DMS153 (cell line): ENCODE measurements around the gene ICAM2.
A peak's percentile ranks its signal among the peaks of the same experiment; 100 is the strongest.
"Not testable (repeated sequence)": the region's sequence is repeated elsewhere in the genome, so short reads cannot be mapped to it uniquely, and the experiment has no call there.

Source experiments
- DNase-seq: peaks from one replicate; lab custom pipeline; 2025; lab: John Stamatoyannopoulos, UW

Gene ICAM2

DNA sequence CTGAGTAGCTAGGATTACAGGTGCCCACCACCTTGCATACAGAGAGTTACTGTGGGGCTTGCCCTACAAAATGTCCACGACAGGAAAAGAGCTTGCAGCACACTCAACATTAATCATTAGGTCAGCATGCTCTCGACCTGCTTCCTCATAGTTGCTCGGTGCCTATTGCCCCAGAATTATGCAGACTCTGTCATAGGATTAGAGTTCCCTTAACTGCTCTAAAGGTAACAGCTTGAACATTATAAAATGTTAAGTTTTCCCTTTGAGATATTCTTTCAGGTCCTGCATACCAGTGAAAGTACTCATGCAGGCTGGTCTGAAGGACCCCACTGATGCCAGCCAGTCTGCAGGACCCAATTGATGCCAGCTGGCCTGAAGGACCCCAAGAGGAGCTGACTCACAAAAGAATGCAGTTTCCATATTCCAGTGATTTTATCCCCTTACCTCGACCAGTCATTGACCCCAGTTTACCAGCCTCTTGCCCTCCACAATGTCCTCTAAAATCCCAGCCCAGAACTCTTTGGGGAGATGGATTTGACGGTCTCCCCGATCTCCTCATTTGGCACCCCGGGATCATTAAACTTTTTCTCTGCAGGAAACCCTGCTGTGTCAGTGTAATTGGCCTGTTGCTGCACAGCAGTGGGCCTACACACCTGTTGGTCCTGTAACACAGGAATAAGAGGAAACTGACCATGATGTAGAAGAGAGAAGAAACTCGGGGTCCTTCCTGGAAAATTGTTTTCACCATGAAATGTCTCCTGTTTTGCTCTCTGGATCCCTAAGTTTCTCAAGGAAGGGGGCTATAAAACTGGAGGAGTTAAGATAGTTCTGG, 10.6 kb downstream of the ICAM2 start:
- no peak for DNase-seq

DNA sequence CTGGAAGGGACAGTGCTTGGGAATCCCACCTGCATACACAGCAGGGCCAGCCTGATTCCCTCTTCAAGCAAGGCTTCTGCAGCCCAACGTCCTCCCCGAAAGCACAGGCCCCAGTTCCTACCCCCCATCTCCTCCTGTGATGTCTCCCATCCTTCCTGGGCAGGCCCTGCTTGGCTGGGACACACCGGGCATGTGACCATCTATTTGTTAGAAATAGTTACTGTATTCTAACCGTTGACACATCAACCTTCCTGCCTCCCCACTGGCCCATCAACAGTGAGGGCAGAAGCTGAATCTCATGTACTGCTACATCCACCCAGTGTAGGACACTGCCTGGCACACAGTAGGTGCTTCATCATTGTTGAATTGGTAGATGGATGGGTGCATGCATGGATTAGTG, 11.6 kb downstream of the ICAM2 start:
- no peak for DNase-seq

DNA sequence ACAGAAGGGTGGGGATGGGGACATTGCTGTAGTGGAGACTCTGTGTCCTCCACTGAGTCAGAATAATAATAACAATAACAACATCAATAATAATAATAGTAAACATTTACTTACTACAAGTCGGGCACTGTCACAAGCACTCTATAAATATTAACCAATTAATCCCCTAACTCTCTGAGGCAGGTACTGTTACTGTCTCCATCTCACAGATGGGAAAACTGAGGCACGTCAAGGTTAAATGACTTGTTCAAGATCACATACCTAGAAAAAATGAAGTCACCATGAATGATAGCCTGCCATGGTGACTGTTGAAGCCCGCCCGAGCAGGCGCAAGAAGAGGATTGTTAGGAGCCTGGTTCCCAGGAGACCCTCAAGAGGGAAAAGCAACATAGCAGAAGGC, 12.1 kb downstream of the ICAM2 start:
- no peak for DNase-seq

DNA sequence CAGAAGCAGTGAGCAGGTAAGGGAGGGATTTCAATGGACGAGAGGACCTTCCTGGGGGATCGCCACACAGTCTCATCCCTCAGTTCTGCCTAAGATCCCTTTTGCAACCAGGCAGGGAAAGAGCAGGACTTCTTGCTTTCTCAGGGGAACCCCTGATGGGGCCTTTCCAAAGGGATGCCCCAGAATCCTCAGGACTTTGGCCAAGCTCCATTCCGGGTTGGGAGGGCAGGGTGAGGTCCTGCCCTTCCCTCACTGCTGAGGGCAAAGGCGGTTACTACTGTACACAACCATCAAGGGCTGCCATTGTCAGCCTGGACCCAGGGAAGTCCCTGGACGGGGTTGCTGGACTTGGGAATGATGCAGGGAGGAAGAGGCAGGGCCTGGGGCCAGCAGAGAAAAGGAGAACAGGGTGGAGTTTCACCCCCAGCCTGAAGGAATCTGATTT, 12.6 kb downstream of the ICAM2 start:
- DNase-seq = no peak

GRCh38 chr17:64007089-64007837, 13.2 kb downstream of the ICAM2 start:
- DNase-seq = not testable (repeated sequence)

- no peak for DNase-seq
These were observed 13.9 kb downstream of the ICAM2 start for GRCh38 chr17:64006361-64007088.

GRCh38 chr17:64005734-64006167, 14.7 kb downstream of the ICAM2 start:
- DNase-seq = peak; percentile 81

DNA sequence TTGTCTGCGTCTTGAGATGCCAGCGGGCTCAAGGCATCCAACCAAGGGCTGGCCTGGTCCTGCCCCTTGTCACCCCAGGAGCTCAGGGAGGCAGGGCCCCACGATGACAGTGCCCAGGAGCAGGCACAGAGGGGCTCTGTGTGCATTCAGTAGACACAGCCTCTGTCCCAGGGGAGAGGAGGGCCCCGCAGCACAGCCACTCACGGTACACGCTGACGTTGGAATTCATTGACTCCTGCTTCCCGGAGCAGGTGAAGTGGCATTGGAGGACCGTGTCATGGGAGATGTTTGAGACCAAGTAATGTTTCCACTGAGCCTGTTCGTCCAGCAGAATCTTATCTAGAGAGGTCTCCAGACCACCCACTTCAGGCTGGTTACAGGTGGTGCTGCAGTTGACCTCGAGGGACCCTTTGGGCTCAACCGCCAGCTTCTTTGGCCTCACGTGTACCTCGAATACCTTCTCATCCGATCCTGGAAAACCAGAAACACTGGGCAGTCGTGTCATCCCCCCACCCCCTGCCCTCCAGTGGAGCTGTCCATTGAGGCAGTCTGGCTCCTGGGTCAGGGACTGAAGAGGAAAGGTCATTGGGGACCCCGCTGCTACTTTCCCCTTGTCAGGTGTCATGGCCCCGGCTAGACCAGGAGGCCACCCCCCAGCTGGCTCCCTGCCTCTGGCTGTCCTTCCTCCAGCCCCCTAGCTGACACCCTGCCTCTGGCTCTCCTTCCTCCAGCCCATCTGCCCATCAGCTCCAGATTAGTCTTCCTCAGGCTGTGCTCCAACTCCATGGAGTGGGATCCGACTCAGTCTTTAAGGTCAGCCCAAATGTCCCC, 15.3 kb downstream of the ICAM2 start:
- DNase-seq = peak; percentile 21

GRCh38 chr17:64004218-64004770, 16.1 kb downstream of the ICAM2 start:
- no peak for DNase-seq

DNA sequence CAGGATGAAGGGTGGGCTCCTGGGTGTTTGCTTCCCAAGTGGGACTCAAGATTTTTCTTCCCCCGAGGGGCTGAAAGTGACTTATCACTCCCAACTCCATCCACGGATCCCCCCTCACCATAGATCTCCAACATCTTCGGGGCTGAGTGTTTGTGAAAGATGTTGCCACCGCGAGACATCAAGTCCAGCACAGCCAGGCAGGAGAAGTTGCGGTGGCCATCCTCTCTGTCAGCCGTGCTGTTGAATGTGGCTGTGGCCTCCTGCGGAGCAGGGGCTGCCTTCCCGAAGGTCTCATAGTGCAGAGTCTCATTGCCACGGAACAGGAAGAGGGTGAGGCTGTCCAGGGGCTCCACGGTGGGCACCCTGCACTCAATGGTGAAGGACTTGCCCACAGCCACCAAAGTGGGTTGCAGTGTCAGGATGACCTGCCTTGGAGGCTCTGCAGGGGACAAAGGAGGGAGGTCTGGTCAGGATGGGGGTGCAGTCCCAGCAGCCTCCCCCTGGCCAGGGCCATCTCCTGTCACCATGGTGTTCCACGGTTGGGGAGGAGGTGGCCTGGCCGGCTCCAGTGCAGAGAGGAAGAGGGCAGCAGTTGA, 16.8 kb downstream of the ICAM2 start:
- no peak for DNase-seq

DNA sequence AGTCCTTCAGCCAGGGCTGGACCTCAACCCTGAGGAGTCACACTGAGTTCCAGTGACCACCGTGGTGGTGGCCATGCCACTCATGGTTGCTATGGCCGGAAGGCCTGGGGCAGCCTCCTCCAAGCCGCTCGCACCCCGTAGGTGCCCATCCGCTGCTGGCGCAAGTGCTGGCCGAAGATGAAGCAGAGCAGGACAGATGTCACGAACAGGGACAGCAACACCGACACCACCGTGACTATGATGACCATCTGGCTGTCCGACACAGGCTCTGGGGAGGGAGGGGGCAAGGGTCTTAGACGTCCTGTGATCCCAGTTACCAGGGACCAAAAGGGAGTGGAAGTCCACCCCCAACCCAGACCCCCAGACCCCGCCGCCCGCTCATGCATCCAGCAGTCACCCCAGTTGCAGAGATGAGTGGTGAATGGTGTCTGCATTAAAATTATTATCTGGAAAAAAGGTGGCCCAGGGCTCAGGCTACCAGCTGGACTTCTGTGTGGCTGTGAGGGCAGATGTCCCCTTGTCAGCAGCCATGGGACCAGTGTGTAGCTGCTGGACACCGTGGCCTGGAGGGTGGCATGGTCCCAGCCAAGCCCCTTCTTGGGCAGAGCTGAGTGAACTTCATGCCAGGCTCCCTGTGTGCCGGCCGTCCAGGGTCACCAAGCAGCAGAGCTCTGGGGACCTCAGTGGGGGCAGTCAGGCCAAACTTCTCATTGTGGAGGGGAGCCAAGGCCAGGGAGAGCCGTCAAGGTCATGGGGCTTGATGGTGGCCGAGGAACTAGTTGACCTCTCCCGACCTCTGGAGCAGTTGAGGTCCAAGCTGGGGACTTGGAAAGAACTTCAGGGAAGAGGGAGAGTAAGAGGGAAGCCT, 17.5 kb downstream of the ICAM2 start:
- DNase-seq = no peak

DNA sequence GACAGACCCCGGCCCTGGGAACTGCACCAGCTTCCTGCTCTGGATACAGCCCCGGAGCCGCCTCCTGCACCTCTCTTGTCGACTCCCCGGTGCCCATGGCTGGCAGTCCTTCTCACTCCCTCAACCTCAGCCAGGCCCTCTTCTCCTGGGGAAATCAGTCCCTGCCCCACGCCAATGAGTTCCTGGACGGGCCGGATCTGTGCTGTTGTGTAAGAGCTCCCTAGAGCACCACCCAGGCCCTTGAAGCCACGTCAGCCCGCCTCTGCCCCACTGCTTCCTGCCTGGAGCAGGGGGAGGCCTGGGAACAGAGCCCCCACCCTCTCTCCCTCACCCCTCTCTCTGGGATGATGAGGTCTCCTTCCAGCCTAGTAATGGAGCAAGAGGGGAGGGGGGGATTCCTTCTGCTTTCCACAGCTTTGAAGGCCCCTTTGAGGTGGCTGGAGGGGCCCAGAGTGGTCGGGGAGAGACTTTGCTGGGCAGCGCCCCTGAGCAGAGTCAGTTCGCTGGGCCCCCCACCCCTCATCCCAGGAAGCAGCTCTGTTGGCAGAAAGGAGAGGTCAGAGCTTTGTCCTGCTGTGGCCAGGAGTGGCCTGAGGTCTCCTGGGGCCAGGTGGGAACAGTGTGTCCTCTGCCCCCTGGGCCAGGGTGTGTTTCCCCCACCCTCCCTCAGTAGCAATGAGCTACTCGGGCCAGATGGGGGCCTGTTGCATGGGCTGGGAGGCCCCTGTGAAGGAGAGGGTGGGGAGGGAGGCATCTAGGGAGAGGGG, 18.5 kb downstream of the ICAM2 start:
- no peak for DNase-seq

- no peak for DNase-seq
These were observed 19.3 kb downstream of the ICAM2 start for GRCh38 chr17:64001091-64001579.

GRCh38 chr17:63999680-64000531, 20.5 kb downstream of the ICAM2 start:
- no peak for DNase-seq

GRCh38 chr17:63998721-63999679, 21.4 kb downstream of the ICAM2 start:
- DNase-seq = no peak

- peak; percentile 63 for DNase-seq
These were observed 22.2 kb downstream of the ICAM2 start, which contains the start of gene PRR29 for GRCh38 chr17:63998050-63998720. Gene PRR29, plus strand, starts transcription at chr17:63998351. Its CDS starts 14 bp downstream, at chr17:63998365.
